HepG2 (cell line): ENCODE measurements around the gene SRP9. TPM values are rescaled to one million over a fixed set of nuclear protein-coding genes. Genes with fewer than 3 reads are reported as not detected.

Source experiments
- ARID5B ChIP-seq: IDR thresholded peaks from 2 replicates; pipeline ENCODE4 v1.4.0; 2020; ENCODE audit warnings: mild to moderate bottlenecking, missing genetic modification reagents
- ARNT ChIP-seq: fragments of 450-650 bp; IDR thresholded peaks from 2 replicates; pipeline ENCODE4 v1.6.1; 2017
- CSRNP2 ChIP-seq: sonication (generic); formaldehyde crosslinking; conservative IDR thresholded peaks from 2 replicates; pipeline ENCODE4 v1.8.0; 2022; ENCODE audit warnings: low read depth, missing genetic modification reagents
- HIC2 ChIP-seq: sonication (generic); formaldehyde crosslinking; IDR thresholded peaks from 2 replicates; pipeline ENCODE4 v1.9.0; 2022; ENCODE audit warnings: low read depth, missing genetic modification reagents
- JUNB ChIP-seq: sonication (generic); formaldehyde crosslinking; IDR thresholded peaks from 2 replicates; pipeline ENCODE4 v1.8.0; 2022; ENCODE audit warnings: missing genetic modification reagents, mild to moderate bottlenecking, borderline replicate concordance
- MAZ ChIP-seq, 2 experiments: sonication (generic) in 1 of 2; formaldehyde crosslinking in 1 of 2; IDR thresholded peaks; 2 replicates each; pipeline versions ENCODE4 v1.5.0 to v1.6.1; 2012 to 2020; ENCODE audit warnings: low read depth in 2 of 2, mild to moderate bottlenecking in 2 of 2, borderline replicate concordance in 1 of 2, improper control_type of control experiment in 1 of 2, low read length in 1 of 2, missing genetic modification reagents in 1 of 2, moderate library complexity in 1 of 2
- NR2F2 ChIP-seq: IDR thresholded peaks from 2 replicates; pipeline ENCODE4 v1.6.1; 2012; ENCODE audit warnings: low read depth, inconsistent platforms, borderline replicate concordance
- SOX13 ChIP-seq, 3 experiments: fragments of 450-650 bp in 1 of 3; sonication (generic) in 1 of 3; formaldehyde crosslinking in 1 of 3; IDR thresholded peaks in 2 of 3; conservative IDR thresholded peaks in 1 of 3; 2 replicates each; pipeline versions ENCODE4 v1.5.0 to v1.6.1; 2016 to 2020; ENCODE audit warnings: antibody characterized with exemption in 1 of 3, mild to moderate bottlenecking in 1 of 3, missing compliant biosample characterization in 1 of 3, missing genetic modification reagents in 1 of 3, moderate library complexity in 1 of 3
- STAG1 ChIP-seq: sonication (generic); formaldehyde crosslinking; IDR thresholded peaks from 2 replicates; pipeline ENCODE4 v1.4.0; 2020; ENCODE audit warnings: missing genetic modification reagents
- THAP9 ChIP-seq: sonication (generic); formaldehyde crosslinking; IDR thresholded peaks from 2 replicates; pipeline ENCODE4; 2020; ENCODE audit warnings: missing genetic modification reagents, mild to moderate bottlenecking, borderline replicate concordance
- TP53 ChIP-seq: sonication (generic); formaldehyde crosslinking; conservative IDR thresholded peaks from 2 replicates; pipeline ENCODE4 v1.4.0; 2020; ENCODE audit warnings: missing genetic modification reagents
- ZKSCAN5 ChIP-seq: sonication (generic); formaldehyde crosslinking; IDR thresholded peaks from 2 replicates; pipeline ENCODE4 v1.5.1; 2020; ENCODE audit warnings: mild to moderate bottlenecking, missing genetic modification reagents
- ZNF121 ChIP-seq: sonication (generic); formaldehyde crosslinking; IDR thresholded peaks from 2 replicates; pipeline ENCODE4 v1.5.0; 2020; ENCODE audit warnings: mild to moderate bottlenecking, missing genetic modification reagents
- ZNF33B ChIP-seq: sonication (generic); formaldehyde crosslinking; IDR thresholded peaks from 2 replicates; pipeline ENCODE4 v1.5.1; 2020; ENCODE audit warnings: mild to moderate bottlenecking, missing genetic modification reagents
- ZNF383 ChIP-seq: sonication (generic); formaldehyde crosslinking; IDR thresholded peaks from 2 replicates; pipeline ENCODE4 v1.4.0; 2020; ENCODE audit warnings: missing genetic modification reagents, mild to moderate bottlenecking, borderline replicate concordance
- ZNF589 ChIP-seq: sonication (generic); formaldehyde crosslinking; conservative IDR thresholded peaks from 2 replicates; pipeline ENCODE4 v1.8.0; 2022; ENCODE audit warnings: mild to moderate bottlenecking, moderate library complexity, missing genetic modification reagents
- ZNF776 ChIP-seq: sonication (generic); formaldehyde crosslinking; IDR thresholded peaks from 2 replicates; pipeline ENCODE4 v1.4.0; 2020; ENCODE audit warnings: mild to moderate bottlenecking, missing genetic modification reagents
- ZNF83 ChIP-seq: sonication (generic); formaldehyde crosslinking; IDR thresholded peaks from 2 replicates; pipeline ENCODE4 v1.4.0; 2020; ENCODE audit warnings: missing genetic modification reagents, mild to moderate bottlenecking, borderline replicate concordance
- polyA plus RNA-seq, 8 experiments: library from polyadenylated mRNA; depleted of rRNA in 3 of 8; stranded (reverse) in 7 of 8; unstranded in 1 of 8; fragments of >200 nt; fragmentation: Illumina TruSeq in 4 of 8; extraction: Trizol in 4 of 8; gene quantifications; 2 replicates each; pipeline versions ENCODE4 v1.2.1 to v1.2.3, GENCODE V29; 2011 to 2016; ENCODE audit warnings: low read depth in 4 of 8, missing spikeins in 1 of 8, mixed read lengths in 1 of 8; ENCODE audit not compliant: insufficient read depth in 1 of 8
- total RNA-seq, 5 experiments: library from RNA; depleted of rRNA; stranded (reverse); fragments of >200 nt; fragmentation: Illumina TruSeq; extraction: Trizol; gene quantifications; 2 replicates each; pipeline ENCODE4 v1.2.3, GENCODE V29; 2016; ENCODE audit warnings: low read depth in 1 of 5

The SRP9 gene
- total and polyA plus RNA-seq, 2 of the 13 experiments (the other 11 are each of a cell fraction or from before 2014, with no cell fraction given): 251 to 307 TPM

- no peak for TF ChIP-seq ARID5B
- peak; percentile 29 for TF ChIP-seq STAG1 (CRISPR knock-in tag)
- TF ChIP-seq NR2F2: no peak
- TF ChIP-seq ZNF121 (CRISPR knock-in tag): no peak
- no peak for TF ChIP-seq ZNF589
- TF ChIP-seq ZNF776 (CRISPR knock-in tag): no peak
- TF ChIP-seq THAP9: no peak
- TF ChIP-seq SOX13 (IDR thresholded peaks at IDR 0.05): no peak
- TF ChIP-seq SOX13 (CRISPR knock-in tag; conservative IDR thresholded peaks at IDR 0.05 in 1 of 2, IDR thresholded peaks at IDR 0.05 in 1 of 2): 0 out of 4 replicates have a peak, but pooled peaks of 1 of the 2 experiments have one; percentile 2
- TF ChIP-seq TP53 (CRISPR knock-in tag): no peak
- TF ChIP-seq JUNB: no peak
- no peak for TF ChIP-seq HIC2 (CRISPR knock-in tag)
- no peak for TF ChIP-seq ZKSCAN5 (CRISPR knock-in tag)
- TF ChIP-seq ZNF83 (CRISPR knock-in tag): no peak
- TF ChIP-seq ZNF383 (CRISPR knock-in tag): no peak
- no peak for TF ChIP-seq CSRNP2 (CRISPR knock-in tag)
- no peak for TF ChIP-seq MAZ (IDR thresholded peaks at IDR 0.05; ENCODE audit: borderline replicate concordance, low read depth, low read length)
- no peak; the same call in 1 of the 2 replicates for TF ChIP-seq MAZ (CRISPR knock-in tag; IDR thresholded peaks at IDR 0.05; ENCODE audit: low read depth)
- no peak for TF ChIP-seq ZNF33B (CRISPR knock-in tag)
- TF ChIP-seq ARNT: no peak
Observed at GRCh38 chr1:225809842-225810578, 32.4 kb downstream of the SRP9 start, which contains the start of gene EPHX1 (continued).
